ENCODE data around the gene PGC. TPM values are rescaled to one million over a fixed set of nuclear protein-coding genes. Genes with fewer than 3 reads are reported as not detected.
A peak's percentile ranks its signal among the peaks of the same experiment; 100 is the strongest.

The PGC gene
- polyA plus RNA-seq, 1 of the 3 experiments (the other 2 are of a cell fraction): not detected

DNA sequence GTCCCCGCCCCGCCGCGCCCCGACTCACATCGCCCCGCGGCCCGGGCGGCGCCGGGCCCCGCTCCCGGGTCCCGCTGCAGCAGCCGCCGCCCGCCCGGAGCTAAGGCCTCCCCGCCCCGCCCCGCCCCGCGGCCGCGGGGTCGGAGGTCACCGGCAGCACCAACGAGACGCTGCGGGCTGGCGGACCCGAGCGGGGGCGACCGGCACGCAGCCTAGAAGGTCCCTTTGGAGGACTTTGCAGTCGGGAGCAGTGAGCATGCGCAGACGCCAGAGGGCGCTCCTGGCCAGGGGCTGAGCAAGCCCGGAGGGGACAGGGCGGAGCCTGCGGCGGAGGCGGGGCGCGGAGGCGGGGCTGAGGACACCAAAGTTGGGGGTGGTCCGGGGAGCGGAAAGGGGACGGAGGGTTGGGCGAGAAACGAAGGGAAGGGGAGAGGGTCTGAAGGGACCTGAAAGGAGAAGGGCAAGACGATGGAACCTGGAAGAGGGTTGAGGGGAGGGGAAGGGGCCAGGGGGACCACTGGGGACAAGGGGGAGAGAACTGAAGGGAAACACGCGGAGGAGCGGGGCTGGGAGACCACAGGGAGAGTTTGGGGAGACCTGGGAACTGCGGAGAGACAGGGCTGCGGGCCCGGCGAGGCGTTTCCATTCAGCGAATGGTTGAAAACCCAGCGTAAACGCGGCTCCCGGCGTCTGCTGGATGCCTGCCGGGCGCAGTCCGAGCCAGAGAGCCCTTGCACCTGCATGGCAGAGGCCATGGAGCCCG lies 32.8 kb upstream of the PGC start, which contains the start of gene FRS3:
FRS3 (minus strand) TSS at position 113 of the 763 bp plus-strand sequence. CDS start 2,913 bp downstream, outside the sequence.
- TF ChIP-seq EP300 (IDR thresholded peaks at IDR 0.05; ENCODE audit: borderline replicate concordance in 1 of 2, low read depth in 1 of 2, low read length in 1 of 2) (peak in 1 of 2 experiments; percentile 8; a peak in 2 of 4 replicates), CTCF (IDR thresholded peaks at IDR 0.05) (peak; percentile 86), GABPA (IDR thresholded peaks at IDR 0.05; ENCODE audit: low read depth) (peak; percentile 48; the same call in 1 of the 2 replicates), SIN3A (IDR thresholded peaks at IDR 0.05; ENCODE audit: borderline replicate concordance, low read depth, low read length) (peak; percentile 87; the same call in 1 of the 2 replicates), RAD21 (IDR thresholded peaks at IDR 0.05; ENCODE audit: low read length) (peak; percentile 85), GATA2 (CRISPR knock-in tag; IDR thresholded peaks at IDR 0.05) (no peak), SMC3 (IDR thresholded peaks at IDR 0.05; ENCODE audit: low read depth, low read length) (peak; percentile 84), TAF1 (IDR thresholded peaks at IDR 0.05; ENCODE audit: borderline replicate concordance, low read depth, low read length) (peak; percentile 79), POLR2AphosphoS5 (IDR thresholded peaks at IDR 0.05; ENCODE audit: low read depth, low read length) (no peak; the same call in 1 of the 2 replicates), CHD2 (IDR thresholded peaks at IDR 0.05; ENCODE audit: low read length, partially characterized antibody) (peak; percentile 89), RCOR1 (IDR thresholded peaks at IDR 0.05; ENCODE audit: low read length) (peak; percentile 75), NRF1 (IDR thresholded peaks at IDR 0.05; ENCODE audit: low read depth, low read length) (peak; percentile 52), TCF12 (IDR thresholded peaks at IDR 0.05) (no peak)
- TF ChIP-seq, protein P1, sequence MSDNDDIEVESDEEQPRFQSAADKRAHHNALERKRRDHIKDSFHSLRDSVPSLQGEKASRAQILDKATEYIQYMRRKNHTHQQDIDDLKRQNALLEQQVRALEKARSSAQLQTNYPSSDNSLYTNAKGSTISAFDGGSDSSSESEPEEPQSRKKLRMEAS (IDR thresholded peaks at IDR 0.05; ENCODE audit: low read depth): peak; percentile 57
- peak; percentile 99 for DNase-seq
- no peaks in the 10 kb centered on the region for H3K9me2 ChIP-seq
- WGBS (ENCODE audit: low lambda C conversion rate): under 1% methylated on average over 29 of the region's 73 CpGs
- peak within 1 kb of the TSS; percentile 52 to 82 for H3K4me3 ChIP-seq (ENCODE audit: low read depth in 2 of 2, low read length in 1 of 2)
- CTCF ChIA-PET: interaction anchor here (0.8 to 8.9 kb wide), 3 partner anchors 45 to 265 kb away, joined by 4 to 118 read pairs (median 7); partner anchors contain the start of gene TFEB
- no peaks in the 10 kb centered on the region for H3F3A ChIP-seq (replicated peaks; ENCODE audit: insufficient read depth)
- peak within 1 kb of the TSS; percentile 99 for H3K4me2 ChIP-seq
- peak within 1 kb of the TSS; percentile 40 to 87; a peak in 3 of 4 replicates for H3K27ac ChIP-seq (ENCODE audit: low read depth in 2 of 2, low read length in 1 of 2)
- no peaks in the 10 kb centered on the region for H3K9me3 ChIP-seq
- peaks cover 15 to 18% of the 10 kb centered on the region in 2 experiments for H3K36me3 ChIP-seq (replicated peaks in 1 of 2; ENCODE audit: control insufficient read depth in 1 of 2, insufficient read depth in 2 of 2, low read length in 1 of 2)
- H2AFZ ChIP-seq (ENCODE audit: low read depth): peak within 1 kb of the TSS; percentile 82
- H3K27me3 ChIP-seq (ENCODE audit: insufficient read depth): no peaks in the 10 kb centered on the region
- H3K79me2 ChIP-seq (ENCODE audit: insufficient read depth): peaks cover 13% of the 10 kb centered on the region
- peaks cover 14% of the 10 kb centered on the region in 2 experiments; a peak in 2 of 4 replicates for H3K4me1 ChIP-seq (ENCODE audit: control insufficient read depth in 1 of 2, insufficient read depth in 2 of 2, low read depth in 1 of 2, low read length in 1 of 2)
- no peaks in the 10 kb centered on the region for H4K20me1 ChIP-seq (ENCODE audit: insufficient read depth)
- POLR2A ChIA-PET: interaction anchor here (1.0 kb wide), 1 partner anchor 268 kb away, joined by 3 read pairs; no protein-coding TSS in a partner anchor
- H3K9ac ChIP-seq: peak within 1 kb of the TSS; percentile 72
